HEK293T (cell line): ENCODE results near the gene SLX1A.

ENCODE experiments used
- CTCF ChIA-PET: fragments of 350-600 bp; formaldehyde crosslinking; extraction: SDS; loops from one replicate; lab custom pipeline; 2021; ENCODE audit warnings: antibody characterized with exemption, inconsistent platforms; lab: Yijun Ruan, JAX
- POLR2A ChIA-PET: fragments of 350-600 bp; formaldehyde crosslinking; extraction: SDS; loops from one replicate; lab custom pipeline; 2020; ENCODE audit warnings: antibody characterized with exemption, inconsistent platforms; lab: Yijun Ruan, JAX
- DNase-seq: peaks from one replicate; pipeline ENCODE4 v3.0.0; 2012; ENCODE audit warnings: mixed read lengths; ENCODE audit errors: extremely low spot score
- ARNT ChIP-seq: fragments of 450-650 bp; IDR thresholded peaks from 2 replicates; pipeline ENCODE4 v1.6.1; 2017; ENCODE audit warnings: mild to moderate bottlenecking
- BHLHE40 ChIP-seq: fragments of 450-650 bp; IDR thresholded peaks from 2 replicates; pipeline ENCODE4 v1.6.1; 2016; ENCODE audit warnings: mild to moderate bottlenecking, moderate library complexity, borderline replicate concordance
- CTBP1 ChIP-seq: fragments of 450-650 bp; IDR thresholded peaks from 2 replicates; pipeline ENCODE4 v1.6.1; 2016; ENCODE audit warnings: borderline replicate concordance
- ELF4 ChIP-seq: fragments of 450-650 bp; IDR thresholded peaks from 2 replicates; pipeline ENCODE4 v1.6.1; 2017; ENCODE audit warnings: antibody characterized with exemption
- FOXA1 ChIP-seq: fragments of 450-650 bp; IDR thresholded peaks from 2 replicates; pipeline ENCODE4 v1.6.1; 2016; ENCODE audit warnings: mild to moderate bottlenecking
- FOXK2 ChIP-seq: fragments of 450-650 bp; IDR thresholded peaks from 2 replicates; pipeline ENCODE4 v1.6.1; 2016; ENCODE audit warnings: mild to moderate bottlenecking
- HDGF ChIP-seq: fragments of 450-650 bp; IDR thresholded peaks from 2 replicates; pipeline ENCODE4 v1.6.1; 2017; ENCODE audit warnings: antibody characterized with exemption, borderline replicate concordance
- L3MBTL2 ChIP-seq: fragments of 450-650 bp; conservative IDR thresholded peaks from 2 replicates; pipeline ENCODE4 v1.6.1; 2016; ENCODE audit warnings: mild to moderate bottlenecking
- LEF1 ChIP-seq: fragments of 450-650 bp; IDR thresholded peaks from 2 replicates; pipeline ENCODE4 v1.6.1; 2017; ENCODE audit warnings: mild to moderate bottlenecking, borderline replicate concordance
- NFRKB ChIP-seq: fragments of 450-650 bp; IDR thresholded peaks from 2 replicates; pipeline ENCODE4 v1.6.1; 2016; ENCODE audit warnings: mild to moderate bottlenecking, moderate library complexity
- SP1 ChIP-seq: fragments of 450-650 bp; IDR thresholded peaks from 2 replicates; pipeline ENCODE4 v1.6.1; 2017
- SUZ12 ChIP-seq: fragments of 450-650 bp; IDR thresholded peaks from 2 replicates; pipeline ENCODE4 v1.6.1; 2016; ENCODE audit warnings: mild to moderate bottlenecking
- TARDBP ChIP-seq: fragments of 450-650 bp; IDR thresholded peaks from 2 replicates; pipeline ENCODE4 v1.6.1; 2016
- ZNF384 ChIP-seq: fragments of 450-650 bp; IDR thresholded peaks from 2 replicates; pipeline ENCODE4 v1.6.1; 2016
- TF ChIP-seq, protein P1 (sequence below): fragments of 450-650 bp; IDR thresholded peaks from 2 replicates; pipeline ENCODE4 v1.6.1; 2016

Gene SLX1A

DNA sequence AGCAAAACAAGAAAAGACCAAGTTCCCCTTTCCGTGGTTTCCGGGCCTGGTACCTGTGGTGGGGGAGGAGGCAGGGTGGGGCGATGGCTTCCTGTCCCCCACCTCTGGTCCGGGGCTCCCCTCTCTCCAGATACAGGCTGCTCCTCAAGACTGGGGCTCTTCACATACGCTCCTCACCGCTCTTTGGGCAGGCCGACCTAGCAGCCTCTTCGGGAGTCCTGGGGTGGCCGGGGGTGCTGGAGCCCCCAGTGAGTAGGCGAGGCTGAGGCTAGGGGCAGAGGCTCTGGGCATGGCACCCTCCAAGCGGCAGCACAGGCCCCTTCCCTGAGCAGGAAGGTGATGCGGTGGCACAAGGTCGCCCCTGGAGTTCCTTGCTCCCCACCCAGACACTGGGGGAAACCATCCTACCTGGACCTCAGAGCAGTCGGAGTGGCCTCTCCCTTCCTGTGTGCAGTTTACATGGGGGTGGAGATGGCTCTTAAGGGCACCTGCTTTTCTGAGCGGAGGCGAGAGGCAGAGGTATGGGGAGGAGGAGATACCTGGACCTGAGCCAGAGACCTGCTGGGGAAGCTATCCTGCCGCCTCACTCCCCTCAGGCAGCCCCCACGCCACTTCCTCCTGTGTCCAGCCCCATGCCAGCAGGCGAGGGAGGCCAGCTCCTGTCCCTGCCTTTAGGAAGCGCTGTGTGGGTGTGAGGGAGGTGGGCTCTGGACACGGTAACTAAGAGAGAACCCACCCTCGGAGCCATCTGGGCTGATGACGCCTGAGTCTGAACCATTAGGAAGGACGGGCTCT lies 9.4 kb upstream of the SLX1A start:
- TF ChIP-seq ZNF384 = no peak
- no peak for TF ChIP-seq LEF1
- no peak for TF ChIP-seq SP1
- no peak for TF ChIP-seq NFRKB
- no peak for TF ChIP-seq FOXA1
- TF ChIP-seq ARNT = no peak
- TF ChIP-seq FOXK2 = no peak
- no peak for TF ChIP-seq BHLHE40
- no peak for TF ChIP-seq TARDBP
- TF ChIP-seq, protein P1, sequence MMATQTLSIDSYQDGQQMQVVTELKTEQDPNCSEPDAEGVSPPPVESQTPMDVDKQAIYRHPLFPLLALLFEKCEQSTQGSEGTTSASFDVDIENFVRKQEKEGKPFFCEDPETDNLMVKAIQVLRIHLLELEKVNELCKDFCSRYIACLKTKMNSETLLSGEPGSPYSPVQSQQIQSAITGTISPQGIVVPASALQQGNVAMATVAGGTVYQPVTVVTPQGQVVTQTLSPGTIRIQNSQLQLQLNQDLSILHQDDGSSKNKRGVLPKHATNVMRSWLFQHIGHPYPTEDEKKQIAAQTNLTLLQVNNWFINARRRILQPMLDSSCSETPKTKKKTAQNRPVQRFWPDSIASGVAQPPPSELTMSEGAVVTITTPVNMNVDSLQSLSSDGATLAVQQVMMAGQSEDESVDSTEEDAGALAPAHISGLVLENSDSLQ = no peak
- no peak for TF ChIP-seq L3MBTL2
- TF ChIP-seq ELF4 = no peak
- no peak for TF ChIP-seq SUZ12
- TF ChIP-seq HDGF = no peak
- CTCF ChIA-PET = interaction anchor here (1.0 kb wide), 1 partner anchor 246 kb away, joined by 3 read pairs; the partner anchor contains the start of gene DCTPP1
- peak; percentile 19 for DNase-seq
- POLR2A ChIA-PET = interaction anchor here (0.9 to 1.2 kb wide), 3 partner anchors 74 to 143 kb away, joined by 3 to 5 read pairs (median 4); partner anchors contain the start of gene ALDOA

DNA sequence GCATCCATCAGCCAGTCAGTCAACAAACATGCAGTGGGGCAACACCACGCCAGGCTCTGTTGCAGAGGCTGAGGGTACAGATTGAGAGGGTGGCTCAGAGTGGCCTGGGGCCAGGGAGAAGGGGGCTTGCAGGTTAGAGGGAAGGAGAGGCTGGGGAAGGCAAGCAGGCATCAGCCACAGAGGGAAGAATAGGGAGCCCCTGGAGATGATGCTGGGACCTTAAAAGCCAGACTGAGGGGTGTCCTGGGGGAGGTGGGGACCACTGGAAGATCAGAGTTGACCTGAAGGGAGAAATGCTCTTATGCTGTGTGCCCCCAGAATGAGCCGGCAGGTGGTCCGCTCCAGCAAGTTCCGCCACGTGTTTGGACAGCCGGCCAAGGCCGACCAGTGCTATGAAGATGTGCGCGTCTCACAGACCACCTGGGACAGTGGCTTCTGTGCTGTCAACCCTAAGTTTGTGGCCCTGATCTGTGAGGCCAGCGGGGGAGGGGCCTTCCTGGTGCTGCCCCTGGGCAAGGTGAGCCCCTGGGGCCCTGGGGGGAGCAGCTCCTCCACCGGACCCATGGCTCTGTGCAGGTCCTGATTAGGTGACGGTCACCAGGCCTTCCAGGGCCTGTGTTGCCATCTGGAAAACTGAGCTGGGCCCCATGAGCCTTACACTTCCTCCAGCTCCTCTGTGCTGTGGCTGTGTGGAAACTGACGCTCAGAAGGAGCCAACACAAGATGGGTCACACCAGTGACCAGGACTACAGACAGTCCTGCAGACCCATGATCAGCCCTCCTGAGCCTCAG lies 8.6 kb upstream of the SLX1A start:
- TF ChIP-seq CTBP1 = no peak
- TF ChIP-seq ARNT = no peak
- TF ChIP-seq ZNF384 = no peak
- TF ChIP-seq, protein P1 = no peak
- no peak for TF ChIP-seq L3MBTL2
- no peak for TF ChIP-seq FOXK2
- ChIA-PET CTCF (interaction anchor here (2.2 kb wide), 1 partner anchor 92 kb away, joined by 8 read pairs; no protein-coding TSS in a partner anchor), POLR2A (interaction anchor here (1.2 kb wide), 1 partner anchor 93 kb away, joined by 4 read pairs; the partner anchor contains the start of gene TBX6)
- DNase-seq = peak; percentile 9

DNA sequence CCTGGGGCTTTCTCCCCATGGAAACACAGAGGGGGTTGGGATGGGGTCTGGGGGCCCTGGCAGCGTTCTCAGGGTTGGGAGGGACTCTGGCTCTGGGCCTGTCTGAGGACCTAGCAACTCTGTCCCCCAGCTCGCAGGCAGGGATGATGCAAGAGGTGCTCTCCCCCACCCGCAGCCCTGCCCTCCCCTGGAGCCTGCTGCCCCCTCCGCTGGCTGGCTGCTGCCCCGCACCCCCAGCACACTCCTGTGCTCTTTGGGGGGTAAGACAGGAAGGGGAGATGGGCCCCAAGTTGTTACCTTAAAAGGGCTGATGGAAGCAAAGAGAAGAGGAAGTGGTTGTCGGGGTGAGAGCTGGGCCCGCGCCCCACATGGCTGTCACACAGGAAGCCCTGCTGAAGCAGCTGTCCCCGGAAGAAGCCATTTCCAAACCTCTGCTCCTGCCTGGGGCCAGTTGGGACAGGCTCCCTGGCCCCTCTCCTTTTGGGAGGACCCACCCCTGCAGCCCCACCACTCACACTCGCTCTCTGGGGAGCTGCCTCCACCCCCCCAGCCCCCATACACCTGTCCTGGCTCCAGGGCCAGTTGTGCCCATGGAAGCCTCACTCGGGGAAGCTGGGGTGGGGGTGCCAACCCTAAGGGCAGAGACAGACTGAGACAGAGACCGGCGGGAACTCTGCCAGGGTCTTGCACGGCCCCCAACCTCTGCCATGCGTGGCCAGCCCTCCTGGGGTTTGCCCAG lies 7.8 kb upstream of the SLX1A start:
- ChIA-PET POLR2A (interaction anchor here (1.2 kb wide), 1 partner anchor 94 kb away, joined by 4 read pairs; the partner anchor contains the start of gene TBX6), CTCF (interaction anchor here (2.2 kb wide), 1 partner anchor 93 kb away, joined by 8 read pairs; no protein-coding TSS in a partner anchor)
- DNase-seq = no peak
- TF ChIP-seq FOXK2 = no peak
- no peak for TF ChIP-seq ELF4
- TF ChIP-seq, protein P1 = no peak
- TF ChIP-seq ARNT = no peak
- TF ChIP-seq TARDBP = no peak
- no peak for TF ChIP-seq CTBP1

DNA sequence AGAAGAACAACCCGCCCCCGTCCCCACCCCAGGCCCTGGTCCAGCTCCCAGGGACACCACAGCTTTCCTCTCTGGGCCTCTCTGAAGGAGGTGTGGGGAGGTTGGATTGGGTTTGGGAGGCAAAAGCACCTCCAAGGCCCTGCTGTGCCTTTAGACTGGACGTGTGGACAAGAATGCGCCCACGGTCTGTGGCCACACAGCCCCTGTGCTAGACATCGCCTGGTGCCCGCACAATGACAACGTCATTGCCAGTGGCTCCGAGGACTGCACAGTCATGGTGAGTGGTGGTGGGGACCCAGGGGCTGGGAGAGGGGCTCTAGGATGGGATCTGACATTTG lies 7.3 kb upstream of the SLX1A start:
- ChIA-PET POLR2A (interaction anchor here (1.2 kb wide), 1 partner anchor 95 kb away, joined by 4 read pairs; the partner anchor contains the start of gene TBX6), CTCF (interaction anchor here (2.2 kb wide), 1 partner anchor 94 kb away, joined by 8 read pairs; no protein-coding TSS in a partner anchor)
- TF ChIP-seq LEF1 = no peak
- no peak for TF ChIP-seq CTBP1
- no peak for TF ChIP-seq TARDBP
- TF ChIP-seq ARNT = no peak
- no peak for TF ChIP-seq SP1
- TF ChIP-seq ZNF384 = no peak
- no peak for TF ChIP-seq ELF4
- TF ChIP-seq FOXA1 = no peak
- TF ChIP-seq L3MBTL2 = no peak
- no peak for TF ChIP-seq BHLHE40
- TF ChIP-seq SUZ12 = no peak
- TF ChIP-seq, protein P1 = no peak
- no peak for TF ChIP-seq FOXK2
- TF ChIP-seq HDGF = no peak
- DNase-seq = no peak
